Measurements from ENCODE around the gene ARSJ. TPM values are rescaled to one million over a fixed set of nuclear protein-coding genes. Genes with fewer than 3 reads are reported as not detected.

ARSJ gene
- polyA plus RNA-seq, 3 donors: not detected

GRCh38 chr4:113871080-113871479 is 108.4 kb downstream of the ARSJ start:
- no peak overlapping the region for H2AFZ ChIP-seq (ENCODE audit: insufficient read depth, low read depth, low read length, poor library complexity, severe bottlenecking)
- Mint-ChIP-seq H3K4me3 (no peak overlapping the region), H3K36me3 (no peaks in the 10 kb centered on the region), H3K27me3 (ENCODE audit: low read depth in 3 of 3) (peaks cover 0 to 3% (median 0%) of the 10 kb centered on the region in 3 donors), H3K4me1 (peaks cover 4% of the 10 kb centered on the region), H3K27ac (no peak overlapping the region), H3K9me3 (peaks cover 0 to 8% (median 2%) of the 10 kb centered on the region in 7 donors)
- TF ChIP-seq CTCF (IDR thresholded peaks at IDR 0.05): no peak
- H3K27me3 ChIP-seq (ENCODE audit: control insufficient read depth in 2 of 2, insufficient read depth in 2 of 2, low read length in 2 of 2): no peaks in the 10 kb centered on the region
- H3K27ac ChIP-seq (ENCODE audit: low read depth in 1 of 2, low read length in 2 of 2): no peak overlapping the region
- H3K36me3 ChIP-seq (replicated peaks in 1 of 2; ENCODE audit: control insufficient read depth in 1 of 2, insufficient read depth in 2 of 2, low read length in 2 of 2): no peaks in the 10 kb centered on the region
- H3K4me2 ChIP-seq (replicated peaks; ENCODE audit: extremely low read depth, low read length, poor library complexity, severe bottlenecking): no peak overlapping the region
- DNase-seq: no peak
- H3K9me3 ChIP-seq (replicated peaks in 1 of 2; ENCODE audit: control insufficient read depth in 1 of 2, insufficient read depth in 1 of 2, low read length in 2 of 2): no peaks in the 10 kb centered on the region
- no CpG with 5 or more reads among the region's 1 CpG for WGBS (ENCODE audit: insufficient coverage)
- intact Hi-C loops (cut with micrococcal nuclease): no loop called here
- no peaks in the 10 kb centered on the region for H4K20me1 ChIP-seq (ENCODE audit: insufficient read depth, low read length)
- H3K9ac ChIP-seq (ENCODE audit: insufficient read depth, low read length, poor library complexity, severe bottlenecking): no peak overlapping the region
- H3K4me3 ChIP-seq (replicated peaks in 1 of 3; ENCODE audit: low read depth in 2 of 3, low read length in 3 of 3): no peak overlapping the region
- no peaks in the 10 kb centered on the region for H3K79me2 ChIP-seq (ENCODE audit: insufficient read depth, low read length)
- no peaks in the 10 kb centered on the region for H3K4me1 ChIP-seq (ENCODE audit: control insufficient read depth in 1 of 2, insufficient read depth in 2 of 2, low read length in 2 of 2)

- DNase-seq: peak in 1 of 3 donors; percentile 19
- H2AFZ ChIP-seq (ENCODE audit: insufficient read depth, low read depth, low read length, poor library complexity, severe bottlenecking): no peak overlapping the region
- H3K9ac ChIP-seq (ENCODE audit: insufficient read depth, low read length, poor library complexity, severe bottlenecking): no peak overlapping the region
- intact Hi-C loops (cut with micrococcal nuclease): no loop called here
- no peaks in the 10 kb centered on the region for H3K27me3 ChIP-seq (ENCODE audit: control insufficient read depth in 2 of 2, insufficient read depth in 2 of 2, low read length in 2 of 2)
- H3K36me3 ChIP-seq (replicated peaks in 1 of 2; ENCODE audit: control insufficient read depth in 1 of 2, insufficient read depth in 2 of 2, low read length in 2 of 2): no peaks in the 10 kb centered on the region
- H3K27me3 Mint-ChIP-seq (ENCODE audit: low read depth in 3 of 3): peaks cover 0 to 3% (median 0%) of the 10 kb centered on the region in 3 donors
- H3K4me3 Mint-ChIP-seq: no peak overlapping the region
- no peak overlapping the region for H3K27ac Mint-ChIP-seq
- H3K79me2 ChIP-seq (ENCODE audit: insufficient read depth, low read length): no peaks in the 10 kb centered on the region
- H3K9me3 ChIP-seq (replicated peaks in 1 of 2; ENCODE audit: control insufficient read depth in 1 of 2, insufficient read depth in 1 of 2, low read length in 2 of 2): no peaks in the 10 kb centered on the region
- no peak for TF ChIP-seq CTCF (IDR thresholded peaks at IDR 0.05)
- H3K36me3 Mint-ChIP-seq: no peaks in the 10 kb centered on the region
- peaks cover 0 to 8% (median 2%) of the 10 kb centered on the region in 7 donors for H3K9me3 Mint-ChIP-seq
- H3K4me1 Mint-ChIP-seq: peaks cover 4% of the 10 kb centered on the region
- no peaks in the 10 kb centered on the region for H4K20me1 ChIP-seq (ENCODE audit: insufficient read depth, low read length)
- WGBS (ENCODE audit: insufficient coverage): no CpG with 5 or more reads among the region's 4 CpGs
- H3K27ac ChIP-seq (ENCODE audit: low read depth in 1 of 2, low read length in 2 of 2): no peak overlapping the region
- no peak overlapping the region for H3K4me3 ChIP-seq (replicated peaks in 1 of 3; ENCODE audit: low read depth in 2 of 3, low read length in 3 of 3)
- H3K4me1 ChIP-seq (ENCODE audit: control insufficient read depth in 1 of 2, insufficient read depth in 2 of 2, low read length in 2 of 2): no peaks in the 10 kb centered on the region
- H3K4me2 ChIP-seq (replicated peaks; ENCODE audit: extremely low read depth, low read length, poor library complexity, severe bottlenecking): no peak overlapping the region
These were observed 109.6 kb downstream of the ARSJ start for GRCh38 chr4:113869743-113870375.

All from CD14-positive monocyte (primary cell).